Activated naive CD8-positive, alpha-beta T cell (primary cell): ENCODE data around the gene CNGA2.

Source experiments
- H3K27ac Mint-ChIP-seq: one replicate; pipeline ENCODE4 v1.8.0; 2021; ENCODE audit warnings: mixed read lengths
- H3K27me3 Mint-ChIP-seq: one replicate; pipeline ENCODE4 v1.8.0; 2021; ENCODE audit warnings: mixed read lengths
- H3K36me3 Mint-ChIP-seq: one replicate; pipeline ENCODE4 v1.8.0; 2021; ENCODE audit warnings: mixed read lengths
- H3K4me1 Mint-ChIP-seq: one replicate; pipeline ENCODE4 v1.8.0; 2021; ENCODE audit warnings: low read depth, mixed read lengths
- H3K4me3 Mint-ChIP-seq: one replicate; pipeline ENCODE4 v1.8.0; 2021; ENCODE audit warnings: mild to moderate bottlenecking, mixed read lengths
- H3K9me3 Mint-ChIP-seq: one replicate; pipeline ENCODE4 v1.8.0; 2021; ENCODE audit warnings: low read depth, mixed read lengths

Gene CNGA2

GRCh38 chrX:151702741-151703340, 31.7 kb upstream of the CNGA2 start:
- Mint-ChIP-seq H3K36me3 (no peaks in the 10 kb centered on the region), H3K9me3 (no peaks in the 10 kb centered on the region), H3K27ac (no peak overlapping the region), H3K27me3 (no peaks in the 10 kb centered on the region), H3K4me1 (no peaks in the 10 kb centered on the region), H3K4me3 (no peak overlapping the region)

GRCh38 chrX:151703487-151703886, 31.1 kb upstream of the CNGA2 start:
- Mint-ChIP-seq H3K4me3 (no peak overlapping the region), H3K9me3 (no peaks in the 10 kb centered on the region), H3K4me1 (no peaks in the 10 kb centered on the region), H3K27ac (no peak overlapping the region), H3K36me3 (no peaks in the 10 kb centered on the region), H3K27me3 (no peaks in the 10 kb centered on the region)

- Mint-ChIP-seq H3K9me3 (no peaks in the 10 kb centered on the region), H3K4me1 (no peaks in the 10 kb centered on the region), H3K36me3 (no peaks in the 10 kb centered on the region), H3K27ac (no peak overlapping the region), H3K4me3 (no peak overlapping the region), H3K27me3 (no peaks in the 10 kb centered on the region)
These were observed 30.4 kb upstream of the CNGA2 start for GRCh38 chrX:151704041-151704663.

- no peak overlapping the region for H3K27ac Mint-ChIP-seq
- no peaks in the 10 kb centered on the region for H3K36me3 Mint-ChIP-seq
- no peaks in the 10 kb centered on the region for H3K27me3 Mint-ChIP-seq
- H3K9me3 Mint-ChIP-seq = no peaks in the 10 kb centered on the region
- H3K4me1 Mint-ChIP-seq = no peaks in the 10 kb centered on the region
- H3K4me3 Mint-ChIP-seq = no peak overlapping the region
These were observed 25.7 kb upstream of the CNGA2 start for GRCh38 chrX:151708821-151709220.

- Mint-ChIP-seq H3K9me3 (no peaks in the 10 kb centered on the region), H3K27ac (no peak overlapping the region), H3K27me3 (no peaks in the 10 kb centered on the region), H3K4me1 (no peaks in the 10 kb centered on the region), H3K36me3 (no peaks in the 10 kb centered on the region), H3K4me3 (no peak overlapping the region)
These were observed 24.1 kb upstream of the CNGA2 start for GRCh38 chrX:151710457-151710856.

- H3K27ac Mint-ChIP-seq = no peak overlapping the region
These were observed 23.4 kb upstream of the CNGA2 start for GRCh38 chrX:151711154-151711553.

GRCh38 chrX:151711787-151712186, 22.8 kb upstream of the CNGA2 start:
- no peaks in the 10 kb centered on the region for H3K27me3 Mint-ChIP-seq
- H3K9me3 Mint-ChIP-seq = no peaks in the 10 kb centered on the region
- no peak overlapping the region for H3K4me3 Mint-ChIP-seq
- no peaks in the 10 kb centered on the region for H3K4me1 Mint-ChIP-seq
- no peaks in the 10 kb centered on the region for H3K36me3 Mint-ChIP-seq
- H3K27ac Mint-ChIP-seq = no peak overlapping the region

More at GRCh38 chrX:151711154-151711553, 23.4 kb upstream of the CNGA2 start:
- H3K4me3 Mint-ChIP-seq = no peak overlapping the region
- H3K27me3 Mint-ChIP-seq = no peaks in the 10 kb centered on the region
- H3K36me3 Mint-ChIP-seq = no peaks in the 10 kb centered on the region
- no peaks in the 10 kb centered on the region for H3K4me1 Mint-ChIP-seq
- H3K9me3 Mint-ChIP-seq = no peaks in the 10 kb centered on the region

- Mint-ChIP-seq H3K36me3 (no peaks in the 10 kb centered on the region), H3K9me3 (no peaks in the 10 kb centered on the region), H3K27me3 (no peaks in the 10 kb centered on the region), H3K4me3 (no peak overlapping the region), H3K4me1 (no peaks in the 10 kb centered on the region), H3K27ac (no peak overlapping the region)
These were observed 22.3 kb upstream of the CNGA2 start for GRCh38 chrX:151712253-151712652.

- H3K4me1 Mint-ChIP-seq = no peaks in the 10 kb centered on the region
- H3K36me3 Mint-ChIP-seq = no peaks in the 10 kb centered on the region
- no peak overlapping the region for H3K4me3 Mint-ChIP-seq
- no peak overlapping the region for H3K27ac Mint-ChIP-seq
- no peaks in the 10 kb centered on the region for H3K9me3 Mint-ChIP-seq
- no peaks in the 10 kb centered on the region for H3K27me3 Mint-ChIP-seq
These were observed 20.7 kb upstream of the CNGA2 start for GRCh38 chrX:151713849-151714248.

- Mint-ChIP-seq H3K27me3 (no peaks in the 10 kb centered on the region), H3K27ac (no peak overlapping the region), H3K36me3 (no peaks in the 10 kb centered on the region), H3K4me3 (no peak overlapping the region), H3K9me3 (no peaks in the 10 kb centered on the region), H3K4me1 (no peaks in the 10 kb centered on the region)
These were observed 20.2 kb upstream of the CNGA2 start for GRCh38 chrX:151714362-151714761.

GRCh38 chrX:151715752-151716151, 18.8 kb upstream of the CNGA2 start, which contains the start of gene FATE1:
Gene FATE1 (plus strand): TSS chrX:151716035. CDS start chrX:151716120, 85 bp downstream.
- Mint-ChIP-seq H3K9me3 (no peaks in the 10 kb centered on the region), H3K36me3 (no peaks in the 10 kb centered on the region), H3K27ac (no peak within 1 kb of the TSS), H3K4me3 (no peak within 1 kb of the TSS), H3K27me3 (no peaks in the 10 kb centered on the region), H3K4me1 (no peaks in the 10 kb centered on the region)

GRCh38 chrX:151722241-151722846, 12.2 kb upstream of the CNGA2 start:
- Mint-ChIP-seq H3K4me3 (no peak overlapping the region), H3K36me3 (no peaks in the 10 kb centered on the region), H3K9me3 (no peaks in the 10 kb centered on the region), H3K4me1 (no peaks in the 10 kb centered on the region), H3K27ac (no peak overlapping the region), H3K27me3 (no peaks in the 10 kb centered on the region)

- Mint-ChIP-seq H3K27me3 (peaks cover under 1% of the 10 kb centered on the region), H3K36me3 (no peaks in the 10 kb centered on the region), H3K27ac (no peak overlapping the region), H3K9me3 (no peaks in the 10 kb centered on the region), H3K4me3 (no peak overlapping the region), H3K4me1 (no peaks in the 10 kb centered on the region)
These were observed 11.3 kb upstream of the CNGA2 start for GRCh38 chrX:151723156-151723760.

- Mint-ChIP-seq H3K27me3 (peaks cover 2% of the 10 kb centered on the region), H3K27ac (no peak overlapping the region), H3K4me1 (no peaks in the 10 kb centered on the region), H3K9me3 (no peaks in the 10 kb centered on the region), H3K4me3 (no peak overlapping the region), H3K36me3 (no peaks in the 10 kb centered on the region)
These were observed 9.8 kb upstream of the CNGA2 start for GRCh38 chrX:151724563-151725337.

- Mint-ChIP-seq H3K4me3 (no peak overlapping the region), H3K9me3 (no peaks in the 10 kb centered on the region), H3K4me1 (no peaks in the 10 kb centered on the region), H3K36me3 (no peaks in the 10 kb centered on the region), H3K27me3 (peaks cover 2% of the 10 kb centered on the region), H3K27ac (no peak overlapping the region)
These were observed 9.3 kb upstream of the CNGA2 start for GRCh38 chrX:151725338-151725614.
